Measurements from ENCODE around the gene CYP4F12. TPM values are rescaled to one million over a fixed set of nuclear protein-coding genes. Genes with fewer than 3 reads are reported as not detected.

CYP4F12 gene, protein sequence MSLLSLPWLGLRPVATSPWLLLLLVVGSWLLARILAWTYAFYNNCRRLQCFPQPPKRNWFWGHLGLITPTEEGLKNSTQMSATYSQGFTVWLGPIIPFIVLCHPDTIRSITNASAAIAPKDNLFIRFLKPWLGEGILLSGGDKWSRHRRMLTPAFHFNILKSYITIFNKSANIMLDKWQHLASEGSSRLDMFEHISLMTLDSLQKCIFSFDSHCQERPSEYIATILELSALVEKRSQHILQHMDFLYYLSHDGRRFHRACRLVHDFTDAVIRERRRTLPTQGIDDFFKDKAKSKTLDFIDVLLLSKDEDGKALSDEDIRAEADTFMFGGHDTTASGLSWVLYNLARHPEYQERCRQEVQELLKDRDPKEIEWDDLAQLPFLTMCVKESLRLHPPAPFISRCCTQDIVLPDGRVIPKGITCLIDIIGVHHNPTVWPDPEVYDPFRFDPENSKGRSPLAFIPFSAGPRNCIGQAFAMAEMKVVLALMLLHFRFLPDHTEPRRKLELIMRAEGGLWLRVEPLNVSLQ
- total RNA-seq = not detected in 2 replicates
- not detected in 2 replicates for polyA plus RNA-seq
- not detected in 2 replicates for polyA plus RNA-seq (2011; cell fraction: cytosol; rRNA removed)
- not detected in 2 replicates for polyA plus RNA-seq (2011; cell fraction: nucleus; rRNA removed)
- not detected in 2 replicates for polyA plus RNA-seq (2012)
- not detected in 2 replicates for polyA minus RNA-seq
- polyA minus RNA-seq (2011; cell fraction: cytosol; rRNA and poly(A)+ RNA removed) = 4.3 TPM
- polyA minus RNA-seq (2011; cell fraction: nucleus; rRNA and poly(A)+ RNA removed) = not detected in 2 replicates
- Bru-seq, nascent RNA = not detected
- BruChase-seq, experiment 1, labeled RNA remaining after a 6-hour chase = not detected
- not detected for BruChase-seq, experiment 2, labeled RNA remaining after a 2-hour chase
- long read RNA-seq = 0 reads

DNA sequence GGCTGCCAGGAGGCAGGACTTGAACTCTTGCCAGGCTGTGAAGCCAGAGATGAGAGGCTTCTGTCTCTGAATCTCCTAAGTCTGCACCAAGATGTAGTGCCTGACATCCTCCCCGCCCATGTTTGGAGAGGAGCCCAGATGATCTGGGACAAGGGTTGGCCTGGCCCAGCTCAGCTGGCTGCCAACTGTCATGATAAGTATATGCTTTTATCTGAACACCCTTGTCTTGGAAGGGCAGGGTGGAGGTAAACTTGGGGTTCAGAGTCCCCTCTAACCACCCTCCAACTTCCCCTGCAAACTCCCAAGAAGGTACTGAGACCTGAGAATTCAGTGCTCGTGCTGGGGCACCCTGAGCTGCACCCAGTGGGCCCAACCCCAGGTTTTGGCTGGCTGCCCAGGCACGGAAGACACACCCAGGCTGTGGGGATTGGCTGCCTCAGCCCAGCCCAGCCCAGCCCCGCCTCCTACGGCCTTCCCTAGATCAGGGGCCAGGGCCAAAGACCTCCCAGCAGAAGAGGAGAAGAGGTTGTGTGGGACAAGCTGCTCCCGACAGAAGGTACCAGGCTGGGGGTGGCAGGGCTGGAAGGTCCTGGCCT is at the start of gene CYP4F12:
TSS of gene CYP4F12 (plus strand) at position 508 of the 596 bp plus-strand sequence. CDS start 443 bp downstream, outside the sequence.
- Histone ChIP-seq H3K9me1 (replicated peaks; ENCODE audit: control insufficient read depth, extremely low read depth, insufficient read depth, low read length) (no peaks in the 10 kb centered on the region), H3K36me3 (ENCODE audit: control insufficient read depth in 2 of 2, extremely low read depth in 1 of 2, insufficient read depth in 2 of 2, low read length in 2 of 2) (no peaks in the 10 kb centered on the region), H3K9ac (replicated peaks; ENCODE audit: extremely low read depth, insufficient read depth, low read length) (no peak within 1 kb of the TSS), H3K4me2 (ENCODE audit: insufficient read depth, low read length) (no peak within 1 kb of the TSS), H3K27me3 (ENCODE audit: control insufficient read depth in 2 of 2, insufficient read depth in 2 of 2, low read length in 2 of 2) (no peaks in the 10 kb centered on the region), H3K4me3 (replicated peaks in 1 of 3; ENCODE audit: insufficient read depth in 1 of 3, low read depth in 1 of 3, low read length in 3 of 3) (no peak within 1 kb of the TSS), H3K4me1 (ENCODE audit: control insufficient read depth, extremely low read depth, insufficient read depth, low read length) (no peaks in the 10 kb centered on the region), H4K20me1 (replicated peaks; ENCODE audit: control insufficient read depth, extremely low read depth, insufficient read depth, low read length) (no peaks in the 10 kb centered on the region), H2AFZ (ENCODE audit: low read depth, low read length) (no peak within 1 kb of the TSS), H3K79me2 (ENCODE audit: control insufficient read depth, insufficient read depth, low read length) (no peaks in the 10 kb centered on the region), H3K9me3 (replicated peaks; ENCODE audit: control insufficient read depth, insufficient read depth, low read length) (no peaks in the 10 kb centered on the region), H3K27ac (ENCODE audit: insufficient read depth, low read depth, low read length) (no peak within 1 kb of the TSS)
- dilution Hi-C loops (cut with MboI; ENCODE audit: extremely low pct_ligation_motif_present, low sequenced_read_pairs) = no loop called here
- ChIA-PET CTCF (no interaction called here), POLR2A (no interaction called here)
- FAIRE-seq (no peak), DNase-seq (ENCODE audit: low read depth, low spot score) (no peak)
- TF ChIP-seq EZH2 (IDR thresholded peaks at IDR 0.05; ENCODE audit: borderline replicate concordance, low read depth, low read length, severe bottlenecking) (no peak), POLR2AphosphoS5 (IDR thresholded peaks at IDR 0.05; ENCODE audit: insufficient read depth, low read depth, low read length) (no peak), POLR2A (IDR thresholded peaks at IDR 0.05; ENCODE audit: low read depth, low read length) (no peak), MYC (IDR thresholded peaks at IDR 0.05; ENCODE audit: low read depth, low read length) (no peak), GATA2 (IDR thresholded peaks at IDR 0.05; ENCODE audit: insufficient read depth, insufficient read length, low read depth, low read length) (no peak), JUN (IDR thresholded peaks at IDR 0.05; ENCODE audit: borderline replicate concordance, insufficient read depth, insufficient read length, low read depth) (no peak), FOS (IDR thresholded peaks at IDR 0.05; ENCODE audit: borderline replicate concordance, insufficient read depth, low read length) (no peak)
- TF ChIP-seq, protein P1, sequence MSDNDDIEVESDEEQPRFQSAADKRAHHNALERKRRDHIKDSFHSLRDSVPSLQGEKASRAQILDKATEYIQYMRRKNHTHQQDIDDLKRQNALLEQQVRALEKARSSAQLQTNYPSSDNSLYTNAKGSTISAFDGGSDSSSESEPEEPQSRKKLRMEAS (IDR thresholded peaks at IDR 0.05; ENCODE audit: insufficient read depth, insufficient read length) = no peak
- intact Hi-C loops (cut with micrococcal nuclease) = no loop called here
- BruUV-seq (replicated peaks) = no TSS peak
